ENCODE results near the gene GRHL1. TPM values are rescaled to one million over a fixed set of nuclear protein-coding genes. Genes with fewer than 3 reads are reported as not detected.

Gene GRHL1
- total and polyA plus RNA-seq, 8 donors = 2.4 to 7.3 (median 5.5) TPM

DNA sequence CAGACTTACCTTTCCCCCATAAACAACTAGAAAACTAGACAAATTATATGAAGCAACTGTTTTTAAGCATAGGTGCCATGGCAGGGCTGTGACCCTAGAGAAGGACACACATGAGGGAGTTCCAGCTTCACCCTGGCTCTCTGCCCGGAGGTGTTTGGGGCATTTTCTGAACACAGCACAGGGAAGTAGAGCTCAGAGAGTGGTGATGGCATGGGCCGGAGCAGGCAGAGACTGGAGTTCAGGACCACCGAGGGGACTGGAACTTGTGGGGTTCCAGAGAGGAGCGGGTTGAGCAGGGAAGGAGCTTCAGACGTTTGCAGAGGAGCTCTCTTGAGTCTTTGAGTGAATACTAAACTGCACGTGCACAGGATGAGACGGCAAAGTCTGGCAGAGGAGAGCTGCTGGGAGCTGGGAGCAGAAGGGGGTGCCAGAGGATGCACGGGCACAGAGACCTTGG is 65.3 kb downstream of the GRHL1 start:
- intact Hi-C loops (cut with DNase I) = no loop called here

DNA sequence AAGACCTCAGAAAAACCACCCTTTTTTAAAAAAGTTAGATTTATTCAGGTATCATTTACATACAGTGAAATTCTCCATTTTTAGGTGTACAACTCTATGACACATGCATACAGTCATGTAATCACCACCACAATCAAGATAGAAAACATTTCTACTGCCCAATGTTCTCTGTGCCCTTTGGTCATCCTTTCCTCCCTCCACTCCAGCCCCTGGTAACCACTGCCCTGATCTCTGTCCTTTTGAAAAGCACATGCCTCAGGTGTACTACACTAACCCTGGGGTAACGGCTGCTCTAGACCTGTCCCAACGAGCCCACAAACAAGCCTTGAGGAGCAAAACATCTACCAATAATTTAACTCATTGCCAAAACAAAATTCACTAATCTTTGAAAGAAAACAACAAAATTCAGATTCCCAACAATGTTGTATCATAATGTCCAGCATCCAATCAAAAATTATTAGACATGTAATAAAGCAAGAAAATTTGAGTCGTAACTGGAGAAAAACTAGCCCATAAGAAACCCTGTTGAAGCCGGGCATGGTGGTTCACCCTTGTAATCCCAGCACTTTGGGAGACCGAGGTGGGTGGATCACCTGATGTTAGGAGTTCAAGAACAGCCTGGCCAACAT is 65.9 kb downstream of the GRHL1 start:
- TF ChIP-seq, protein P1, sequence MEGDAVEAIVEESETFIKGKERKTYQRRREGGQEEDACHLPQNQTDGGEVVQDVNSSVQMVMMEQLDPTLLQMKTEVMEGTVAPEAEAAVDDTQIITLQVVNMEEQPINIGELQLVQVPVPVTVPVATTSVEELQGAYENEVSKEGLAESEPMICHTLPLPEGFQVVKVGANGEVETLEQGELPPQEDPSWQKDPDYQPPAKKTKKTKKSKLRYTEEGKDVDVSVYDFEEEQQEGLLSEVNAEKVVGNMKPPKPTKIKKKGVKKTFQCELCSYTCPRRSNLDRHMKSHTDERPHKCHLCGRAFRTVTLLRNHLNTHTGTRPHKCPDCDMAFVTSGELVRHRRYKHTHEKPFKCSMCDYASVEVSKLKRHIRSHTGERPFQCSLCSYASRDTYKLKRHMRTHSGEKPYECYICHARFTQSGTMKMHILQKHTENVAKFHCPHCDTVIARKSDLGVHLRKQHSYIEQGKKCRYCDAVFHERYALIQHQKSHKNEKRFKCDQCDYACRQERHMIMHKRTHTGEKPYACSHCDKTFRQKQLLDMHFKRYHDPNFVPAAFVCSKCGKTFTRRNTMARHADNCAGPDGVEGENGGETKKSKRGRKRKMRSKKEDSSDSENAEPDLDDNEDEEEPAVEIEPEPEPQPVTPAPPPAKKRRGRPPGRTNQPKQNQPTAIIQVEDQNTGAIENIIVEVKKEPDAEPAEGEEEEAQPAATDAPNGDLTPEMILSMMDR (IDR thresholded peaks at IDR 0.05) = no peak
- Histone ChIP-seq H3K4me1 (peaks cover 0 to 18% of the 10 kb centered on the region in 2 donors), H3K9me3 (no peaks in the 10 kb centered on the region), H3K27me3 (no peaks in the 10 kb centered on the region), H3K4me3 (no peak overlapping the region), H3K36me3 (no peaks in the 10 kb centered on the region), H3K27ac (no peak overlapping the region)
- no peak for ATAC-seq
- DNase-seq = no peak
- intact Hi-C loops (cut with DNase I) = no loop called here

More for the DNA sequence above, 65.3 kb downstream of the GRHL1 start:
- Histone ChIP-seq H3K36me3 (no peaks in the 10 kb centered on the region), H3K9me3 (no peaks in the 10 kb centered on the region), H3K27ac (no peak overlapping the region), H3K4me3 (no peak overlapping the region), H3K27me3 (no peaks in the 10 kb centered on the region), H3K4me1 (peaks cover 0 to 18% of the 10 kb centered on the region in 2 donors)
- ATAC-seq (no peak), DNase-seq (no peak)
- TF ChIP-seq, protein P1 (IDR thresholded peaks at IDR 0.05) = no peak

DNA sequence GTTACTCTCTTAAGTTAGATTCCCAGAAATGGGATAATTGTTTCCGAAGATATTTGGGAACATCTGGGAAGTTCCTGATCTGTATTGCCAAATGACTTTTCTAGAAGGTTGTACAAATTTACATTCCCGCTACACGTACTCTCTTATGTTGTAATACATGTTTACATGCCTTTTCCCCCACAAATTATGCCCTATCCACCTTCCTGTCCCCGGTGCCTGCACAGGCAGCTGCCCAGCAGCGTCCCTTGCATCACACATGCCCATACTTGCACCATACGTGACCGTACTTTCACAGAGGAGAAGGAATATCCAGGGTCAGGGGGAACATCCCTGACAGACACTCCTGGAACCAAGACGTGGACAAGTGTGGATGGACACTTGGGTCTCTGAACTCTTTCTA is 67.7 kb downstream of the GRHL1 start:
- Histone ChIP-seq H3K4me3 (no peak overlapping the region), H3K4me1 (peaks cover 0 to 18% of the 10 kb centered on the region in 2 donors), H3K36me3 (no peaks in the 10 kb centered on the region), H3K27me3 (no peaks in the 10 kb centered on the region), H3K9me3 (no peaks in the 10 kb centered on the region), H3K27ac (no peak overlapping the region)
- TF ChIP-seq, protein P1 (IDR thresholded peaks at IDR 0.05) = no peak
- intact Hi-C loops (cut with DNase I) = no loop called here
- DNase-seq = no peak
- ATAC-seq = peak; percentile 38

DNA sequence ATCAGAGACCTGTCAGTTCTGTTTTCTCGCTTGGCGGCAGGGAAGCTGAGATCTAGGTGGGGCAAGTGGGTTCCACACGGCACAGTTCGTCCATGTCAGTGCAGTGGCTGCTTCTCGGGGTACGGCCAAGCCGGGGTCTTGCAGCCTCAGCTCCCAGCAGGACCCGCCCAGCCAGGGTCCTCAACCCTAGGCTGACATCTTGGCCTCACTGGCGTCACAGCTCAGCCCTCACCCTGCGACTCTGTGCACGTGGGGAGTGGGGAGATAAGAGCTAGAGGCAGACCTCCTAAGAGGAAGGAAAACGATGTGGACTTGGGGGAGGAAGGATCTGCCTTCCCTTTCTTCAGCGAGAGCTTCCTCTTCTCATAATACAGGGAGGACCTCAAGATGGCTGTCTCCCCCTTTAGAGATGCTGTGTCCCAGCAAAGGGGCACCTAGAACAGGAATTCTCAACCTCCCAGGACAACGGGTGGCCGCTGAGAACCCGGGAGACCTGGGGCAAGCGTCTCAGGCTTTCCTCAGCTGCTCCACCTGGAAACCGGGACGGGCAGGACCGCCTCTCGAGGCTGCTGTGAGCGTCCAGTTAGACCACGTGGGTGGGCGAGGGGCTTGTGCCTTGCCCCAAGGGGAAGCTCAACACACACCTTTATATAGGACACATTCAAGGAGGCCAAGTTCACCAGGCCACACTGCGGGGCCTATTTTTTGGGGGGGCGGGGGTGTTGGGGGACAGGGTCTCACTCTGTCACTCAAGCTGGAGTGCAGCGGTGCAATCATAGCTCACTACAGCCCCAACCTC is 68.3 kb downstream of the GRHL1 start:
- no peak for DNase-seq
- peak; percentile 10 for ATAC-seq
- intact Hi-C loops (cut with DNase I) = no loop called here
- TF ChIP-seq, protein P1 (IDR thresholded peaks at IDR 0.05) = no peak
- Histone ChIP-seq H3K4me1 (peaks cover 0 to 18% of the 10 kb centered on the region in 2 donors), H3K27me3 (no peaks in the 10 kb centered on the region), H3K4me3 (no peak overlapping the region), H3K36me3 (no peaks in the 10 kb centered on the region), H3K9me3 (no peaks in the 10 kb centered on the region), H3K27ac (no peak overlapping the region)

DNA sequence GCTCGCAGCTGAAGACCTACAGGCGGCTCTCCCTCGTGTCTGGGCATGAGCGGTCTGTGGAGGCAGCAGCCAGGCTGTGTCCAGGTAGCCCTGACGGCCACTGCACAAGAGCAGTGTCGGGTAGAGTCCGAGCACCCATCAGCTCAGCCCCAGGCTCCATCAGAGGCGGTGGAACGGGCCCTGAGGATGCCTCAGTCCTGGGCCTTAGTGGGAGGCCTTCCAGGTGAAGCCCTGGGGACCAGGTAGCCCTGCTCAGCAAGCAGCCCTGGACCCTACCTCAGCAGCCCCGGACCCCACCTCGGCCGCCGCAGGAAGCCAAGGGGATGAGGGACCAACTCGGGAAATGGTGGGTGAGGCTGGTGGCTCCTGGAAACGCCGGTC is 70.5 kb downstream of the GRHL1 start:
- Histone ChIP-seq H3K27ac (no peak overlapping the region), H3K4me1 (peaks cover 0 to 18% of the 10 kb centered on the region in 2 donors), H3K36me3 (no peaks in the 10 kb centered on the region), H3K27me3 (no peaks in the 10 kb centered on the region), H3K9me3 (no peaks in the 10 kb centered on the region), H3K4me3 (no peak overlapping the region)
- no peak for ATAC-seq
- no peak for DNase-seq
- intact Hi-C loops (cut with DNase I) = no loop called here
- TF ChIP-seq, protein P1 (IDR thresholded peaks at IDR 0.05) = no peak
